GM12872 (cell line): Measurements from ENCODE around the gene DNAI2.

ENCODE experiments used
- CTCF ChIP-seq: IDR thresholded peaks from 3 replicates; pipeline ENCODE4 v1.5.1; 2011; ENCODE audit warnings: low read depth, mild to moderate bottlenecking, low read length, moderate library complexity; ENCODE audit not compliant: insufficient read depth

Gene DNAI2

GRCh38 chr17:74257311-74257710 is 16.7 kb upstream of the DNAI2 start:
- no peak for TF ChIP-seq CTCF

- TF ChIP-seq CTCF, result no peak
These were observed 14.1 kb upstream of the DNAI2 start for GRCh38 chr17:74259667-74260524.

GRCh38 chr17:74260525-74260850 is 13.5 kb upstream of the DNAI2 start:
- no peak for TF ChIP-seq CTCF

GRCh38 chr17:74262601-74263000 is 11.4 kb upstream of the DNAI2 start:
- TF ChIP-seq CTCF, result no peak

- no peak for TF ChIP-seq CTCF
These were observed 6.5 kb upstream of the DNAI2 start for GRCh38 chr17:74267579-74267978.

- no peak for TF ChIP-seq CTCF
These were observed 6.0 kb upstream of the DNAI2 start for GRCh38 chr17:74267987-74268499.

GRCh38 chr17:74268558-74268957 is 5.5 kb upstream of the DNAI2 start:
- no peak for TF ChIP-seq CTCF

- no peak for TF ChIP-seq CTCF
These were observed 3.7 kb upstream of the DNAI2 start for GRCh38 chr17:74270333-74270732.
